Upper lobe of left lung (tissue), 4 donors: ENCODE measurements around the gene TRAPPC4.
"Not testable (repeated sequence)": the region's sequence is repeated elsewhere in the genome, so short reads cannot be mapped to it uniquely, and the experiment has no call there.

Experiments used
- CTCF ChIP-seq, 6 experiments: fragments of 450-650 bp in 4 of 6; fragments of 200-600 bp in 2 of 6; sonication (generic) in 2 of 6; IDR thresholded peaks; one replicate each; pipeline ENCODE4 v1.5.1; 2016 to 2019; ENCODE audit warnings: antibody characterized with exemption in 6 of 6
- EP300 ChIP-seq, 4 donors: sonication (generic); formaldehyde crosslinking; IDR thresholded peaks; one replicate each; pipeline ENCODE4 v1.5.1; 2017; ENCODE audit warnings: antibody characterized with exemption in 4 of 4, control low read depth in 2 of 4
- POLR2A ChIP-seq, 4 donors: fragments of 450-650 bp; IDR thresholded peaks; one replicate each; pipeline ENCODE4 v1.5.1; 2016 to 2017; ENCODE audit warnings: antibody characterized with exemption in 4 of 4, mild to moderate bottlenecking in 2 of 4

GRCh38 chr11:119033421-119033820 lies 14.9 kb downstream of the TRAPPC4 start:
- TF ChIP-seq CTCF, POLR2A, EP300 (IDR thresholded peaks at IDR 0.05): not testable (repeated sequence)
